Activated T-helper 2 cell treated with anti-CD3 and anti-CD28 coated beads, Interferon-gamma antibody, Interleukin-2, Interleukin-4, amounts not matched to agents 10 μg/mL and 5 μg/mL and 100 μg/mL, durations not matched to agents 14 hours and 24 hours and 36 hours (primary cell): ENCODE data around the gene H1-8. TPM values are rescaled to one million over a fixed set of nuclear protein-coding genes. Genes with fewer than 3 reads are reported as not detected.
A peak's percentile ranks its signal among the peaks of the same experiment; 100 is the strongest.

Experiments
- DNase-seq: peaks from one replicate; pipeline ENCODE4 v3.0.0; 2021; ENCODE audit warnings: low spot score
- H3K27ac Mint-ChIP-seq: one replicate; pipeline ENCODE4 v1.8.0; 2021; ENCODE audit warnings: mixed read lengths
- H3K27me3 Mint-ChIP-seq: one replicate; pipeline ENCODE4 v1.8.0; 2021; ENCODE audit warnings: low read depth, mixed read lengths
- H3K36me3 Mint-ChIP-seq: one replicate; pipeline ENCODE4 v1.8.0; 2021; ENCODE audit warnings: low read depth, mixed read lengths
- H3K4me1 Mint-ChIP-seq: one replicate; pipeline ENCODE4 v1.8.0; 2021; ENCODE audit warnings: low read depth, mixed read lengths
- H3K4me3 Mint-ChIP-seq: one replicate; pipeline ENCODE4 v1.8.0; 2021; ENCODE audit warnings: low read depth, mild to moderate bottlenecking, moderate library complexity, mixed read lengths
- H3K9me3 Mint-ChIP-seq: one replicate; pipeline ENCODE4 v1.8.0; 2021; ENCODE audit warnings: mixed read lengths
- intact Hi-C: fragments of 100-400 bp; cut with micrococcal nuclease; formaldehyde crosslinking; loops from one replicate; pipeline ENCODE4 v1.15.1; 2023
- total RNA-seq: library from RNA; stranded (reverse); gene quantifications from 2 replicates; pipeline ENCODE4 v1.2.3, GENCODE V29; 2022

Gene H1-8
- total RNA-seq, 1 donor from 2014 or later = not detected

DNA sequence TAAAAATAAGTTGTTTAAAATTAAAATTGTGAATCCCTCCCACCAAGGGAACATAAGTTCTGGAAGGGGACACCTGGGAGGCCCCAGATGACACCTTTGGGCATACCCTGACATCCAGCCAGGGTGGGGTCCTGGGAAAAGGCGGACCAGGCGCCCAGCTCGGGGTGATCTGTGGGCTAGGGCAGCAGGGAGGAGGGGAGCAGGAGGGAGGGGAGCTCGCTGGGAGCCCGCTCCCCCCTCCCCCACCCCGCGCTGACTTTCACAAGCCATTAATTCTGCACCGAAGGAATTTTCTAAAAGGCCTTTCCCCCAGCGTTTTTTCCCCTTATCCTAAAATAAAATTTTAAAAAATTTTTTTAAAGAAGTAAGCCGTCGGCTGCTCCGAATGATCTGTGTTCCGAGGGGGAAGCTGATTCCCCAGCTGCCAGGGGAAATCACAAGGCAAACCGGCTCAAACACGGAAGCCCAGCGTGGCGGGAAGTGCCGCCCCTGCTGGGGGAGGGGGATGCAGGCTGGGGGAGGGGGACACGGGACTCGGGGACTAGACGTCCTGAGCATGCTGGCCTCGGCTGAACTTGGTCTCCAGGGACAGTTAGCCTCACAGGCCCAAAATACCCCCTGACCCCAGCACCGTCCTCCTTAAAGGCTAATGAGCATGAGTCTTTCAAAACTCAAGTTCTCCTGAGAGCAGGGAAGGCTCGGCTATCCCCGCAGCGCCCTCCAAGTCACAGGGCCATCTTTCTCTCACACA, 49.6 kb downstream of the H1-8 start:
- Mint-ChIP-seq H3K36me3 (no peaks in the 10 kb centered on the region), H3K4me3 (no peak overlapping the region)

DNA sequence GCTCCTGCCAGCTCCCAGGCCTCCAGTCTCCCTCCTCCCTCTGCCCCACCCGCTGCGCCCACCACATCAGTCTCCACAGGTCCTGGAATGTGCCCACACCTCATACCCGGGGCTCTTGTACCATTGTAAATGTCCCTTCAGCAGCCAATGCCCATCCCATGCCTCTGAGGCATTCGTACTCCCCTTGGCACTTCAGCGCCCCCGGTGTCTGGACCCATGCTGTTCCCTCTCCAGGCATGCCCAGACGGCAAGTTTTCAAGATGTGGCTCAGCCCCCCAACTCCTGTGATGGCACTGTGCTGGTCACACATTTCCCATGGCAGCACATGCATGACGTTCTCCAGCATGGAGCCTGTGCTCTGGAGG, 50.2 kb downstream of the H1-8 start:
- H3K4me3 Mint-ChIP-seq = no peak overlapping the region
- no peak overlapping the region for H3K27ac Mint-ChIP-seq
- peaks cover 45% of the 10 kb centered on the region for H3K27me3 Mint-ChIP-seq
- no peak for DNase-seq
- H3K36me3 Mint-ChIP-seq = no peaks in the 10 kb centered on the region
- no peaks in the 10 kb centered on the region for H3K9me3 Mint-ChIP-seq
- peaks cover 14% of the 10 kb centered on the region for H3K4me1 Mint-ChIP-seq
- intact Hi-C loops = no loop called here

More for the DNA sequence above, 49.6 kb downstream of the H1-8 start:
- Mint-ChIP-seq H3K9me3 (no peaks in the 10 kb centered on the region), H3K27ac (no peak overlapping the region), H3K27me3 (peaks cover 42% of the 10 kb centered on the region), H3K4me1 (peaks cover 14% of the 10 kb centered on the region)
- no peak for DNase-seq
- intact Hi-C loops = no loop called here

DNA sequence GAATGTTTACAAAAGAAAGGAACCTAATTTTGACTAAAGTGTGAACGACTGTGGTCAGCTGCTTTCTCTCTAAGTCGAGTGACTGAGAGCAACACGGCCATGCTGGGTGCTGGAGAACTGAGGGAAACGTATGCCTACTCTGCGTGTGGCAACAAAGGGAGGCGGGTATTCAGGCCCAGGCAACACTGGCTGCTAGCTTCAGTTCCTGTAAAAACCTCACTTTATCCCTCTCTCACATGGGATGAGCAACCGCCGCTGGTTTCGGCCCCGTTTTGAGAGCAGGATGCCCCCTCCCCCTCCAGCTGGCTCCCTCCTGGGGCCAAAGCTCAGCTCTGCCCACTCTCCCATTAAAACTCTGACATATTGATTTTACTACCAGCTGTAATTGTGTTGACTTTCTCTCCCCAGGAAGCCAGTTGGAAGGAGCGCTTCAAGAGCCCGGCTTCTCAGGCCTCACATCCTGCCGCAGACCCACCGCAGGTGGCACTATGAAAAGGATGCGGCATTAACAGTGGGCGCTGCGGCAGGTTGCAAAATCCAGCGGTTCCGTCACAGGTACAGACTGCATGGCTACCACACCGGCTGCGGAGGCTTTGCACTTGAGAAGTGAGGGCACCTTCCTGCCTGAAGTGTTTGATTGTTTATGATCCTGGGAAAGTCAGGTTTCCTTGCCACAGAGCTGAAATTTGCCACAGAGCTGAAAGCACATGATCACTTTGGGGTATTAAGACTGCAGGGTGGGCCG, 50.8 kb downstream of the H1-8 start:
- Mint-ChIP-seq H3K36me3 (no peaks in the 10 kb centered on the region), H3K4me1 (peaks cover 14% of the 10 kb centered on the region), H3K27me3 (peaks cover 49% of the 10 kb centered on the region), H3K27ac (peak overlapping the region; percentile 54), H3K4me3 (peak overlapping the region; percentile 63), H3K9me3 (no peaks in the 10 kb centered on the region)
- peak; percentile 54 for DNase-seq
- intact Hi-C loops = no loop called here

DNA sequence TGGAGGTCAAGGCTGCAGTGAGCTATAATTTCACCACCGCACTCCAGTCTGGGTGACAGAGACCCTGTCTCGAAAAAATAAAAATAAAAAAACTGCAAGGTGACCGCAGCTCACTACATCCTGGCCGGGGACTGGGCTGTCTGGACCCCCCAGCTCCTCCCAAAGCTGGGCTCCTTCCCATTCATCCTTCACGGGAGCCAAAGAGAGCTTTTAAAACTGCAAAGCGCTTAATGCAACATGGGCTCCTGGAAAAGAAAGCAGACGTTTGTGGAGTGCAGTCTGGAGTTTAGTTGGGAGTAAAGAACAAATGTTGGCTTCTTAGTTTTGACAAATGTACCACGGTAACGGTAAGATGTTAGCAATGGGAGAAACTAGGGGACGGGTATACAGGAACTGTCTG, 51.4 kb downstream of the H1-8 start:
- intact Hi-C loops = no loop called here
- peaks cover 14% of the 10 kb centered on the region for H3K4me1 Mint-ChIP-seq
- H3K9me3 Mint-ChIP-seq = no peaks in the 10 kb centered on the region
- no peak overlapping the region for H3K27ac Mint-ChIP-seq
- H3K27me3 Mint-ChIP-seq = peaks cover 50% of the 10 kb centered on the region
- no peak overlapping the region for H3K4me3 Mint-ChIP-seq
- no peak for DNase-seq
- H3K36me3 Mint-ChIP-seq = no peaks in the 10 kb centered on the region

DNA sequence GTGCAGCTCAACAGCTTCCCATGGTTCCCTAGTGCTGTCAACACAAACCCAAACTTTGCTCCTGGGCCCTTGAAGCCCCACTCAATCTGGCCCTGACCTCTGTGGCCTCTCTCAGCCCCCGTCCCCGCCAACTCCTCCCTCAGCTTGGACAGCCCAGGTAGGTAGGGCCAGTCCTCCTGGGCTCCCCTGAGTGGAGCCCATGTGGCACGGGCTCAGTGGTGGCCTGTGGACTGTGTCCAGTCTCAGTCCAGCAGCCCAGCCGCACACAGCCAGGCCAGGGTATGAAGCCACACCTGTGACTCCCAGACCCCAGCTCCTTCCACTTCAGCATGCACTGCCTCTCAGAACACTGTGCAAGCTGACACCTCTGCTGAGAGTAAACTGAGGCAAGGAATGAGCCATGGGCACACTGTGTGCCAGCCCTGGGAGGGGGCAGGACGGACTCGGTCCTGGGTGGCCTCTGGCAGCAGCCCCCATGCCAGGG, 52.0 kb downstream of the H1-8 start:
- no peaks in the 10 kb centered on the region for H3K9me3 Mint-ChIP-seq

DNA sequence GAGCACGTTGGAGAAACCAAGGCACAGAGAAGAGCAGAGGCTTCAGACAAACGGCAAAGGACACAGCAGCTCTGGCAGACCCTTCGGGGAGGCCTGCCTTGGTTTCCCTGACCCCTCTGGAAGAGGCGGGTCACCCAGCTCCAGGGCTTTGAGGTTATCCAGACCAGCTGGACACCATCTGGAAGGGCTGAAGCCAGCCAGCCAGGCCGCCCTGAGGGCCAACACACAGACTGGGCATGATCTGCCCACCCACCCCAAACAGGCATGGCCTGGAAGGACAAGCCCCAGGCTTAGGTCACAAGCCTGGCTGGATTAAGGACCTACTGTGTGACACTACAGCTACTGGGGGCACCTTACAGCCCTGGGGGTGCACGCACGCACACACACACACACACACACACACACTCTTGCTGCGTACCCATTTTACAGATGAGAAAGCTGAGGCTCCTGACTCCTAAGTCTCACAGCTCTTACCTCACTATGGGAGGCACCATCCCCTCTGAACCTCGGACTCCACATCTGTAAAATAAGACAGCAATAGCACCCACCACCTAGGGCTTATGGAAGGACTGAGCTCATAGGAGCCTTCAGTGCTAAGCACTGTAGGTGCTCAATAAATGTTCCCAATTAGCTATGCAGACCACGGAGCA, 52.7 kb downstream of the H1-8 start:
- Mint-ChIP-seq H3K4me3 (no peak overlapping the region), H3K27me3 (peaks cover 55% of the 10 kb centered on the region), H3K4me1 (peaks cover 14% of the 10 kb centered on the region), H3K9me3 (no peaks in the 10 kb centered on the region), H3K36me3 (no peaks in the 10 kb centered on the region), H3K27ac (no peak overlapping the region)
- DNase-seq = no peak
- intact Hi-C loops = no loop called here

More for the DNA sequence above, 52.0 kb downstream of the H1-8 start:
- intact Hi-C loops = no loop called here
- Mint-ChIP-seq H3K4me1 (peaks cover 14% of the 10 kb centered on the region), H3K4me3 (no peak overlapping the region), H3K36me3 (no peaks in the 10 kb centered on the region), H3K27me3 (peaks cover 52% of the 10 kb centered on the region), H3K27ac (no peak overlapping the region)
- DNase-seq = no peak

DNA sequence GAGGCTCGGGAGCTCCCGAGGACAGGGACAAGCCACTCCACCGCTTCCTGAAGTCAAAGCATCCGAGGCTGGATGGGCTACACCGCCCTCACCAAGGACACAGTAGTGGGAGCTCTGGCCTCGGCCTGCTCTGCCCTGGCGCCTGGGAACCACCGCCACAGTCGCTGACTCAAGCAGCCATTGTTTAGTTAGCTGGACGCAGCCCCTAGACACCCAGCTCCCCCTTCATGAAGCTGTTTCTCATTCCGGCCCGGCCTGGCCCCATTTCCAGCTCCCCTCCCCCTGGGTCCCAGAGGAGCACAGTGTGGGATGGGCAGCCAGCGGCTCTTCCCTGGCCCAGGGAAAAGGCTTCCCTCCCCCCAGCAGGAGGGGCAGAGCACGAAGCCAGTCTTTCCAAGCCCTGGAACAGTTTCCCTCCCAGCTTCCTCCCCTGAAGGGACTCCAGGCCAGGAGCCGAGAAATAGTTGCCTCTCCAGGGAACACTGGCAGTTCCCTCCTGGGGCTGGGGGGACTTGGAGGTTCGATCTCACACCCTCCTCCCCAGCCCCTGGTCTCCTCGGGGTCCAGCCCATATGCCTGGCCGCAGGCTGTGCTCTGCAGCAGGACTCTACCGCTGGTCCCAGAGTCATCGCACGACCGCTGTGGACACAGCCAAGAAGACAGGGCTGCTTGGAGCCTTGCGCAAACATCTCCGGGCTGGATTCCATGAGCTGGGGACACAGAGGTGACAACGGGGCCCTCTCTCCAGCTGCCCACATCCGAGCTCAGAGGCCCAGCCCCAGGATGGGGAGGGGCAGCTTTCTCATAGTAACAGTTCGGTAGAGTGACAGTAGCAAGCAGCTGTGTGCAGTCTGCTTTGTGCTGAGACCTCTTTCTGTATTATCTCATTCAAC, 53.5 kb downstream of the H1-8 start:
- peaks cover 53% of the 10 kb centered on the region for H3K27me3 Mint-ChIP-seq
- peaks cover 14% of the 10 kb centered on the region for H3K4me1 Mint-ChIP-seq
- intact Hi-C loops = no loop called here
- no peaks in the 10 kb centered on the region for H3K36me3 Mint-ChIP-seq
- no peaks in the 10 kb centered on the region for H3K9me3 Mint-ChIP-seq
- H3K4me3 Mint-ChIP-seq = no peak overlapping the region
- H3K27ac Mint-ChIP-seq = no peak overlapping the region
- no peak for DNase-seq

DNA sequence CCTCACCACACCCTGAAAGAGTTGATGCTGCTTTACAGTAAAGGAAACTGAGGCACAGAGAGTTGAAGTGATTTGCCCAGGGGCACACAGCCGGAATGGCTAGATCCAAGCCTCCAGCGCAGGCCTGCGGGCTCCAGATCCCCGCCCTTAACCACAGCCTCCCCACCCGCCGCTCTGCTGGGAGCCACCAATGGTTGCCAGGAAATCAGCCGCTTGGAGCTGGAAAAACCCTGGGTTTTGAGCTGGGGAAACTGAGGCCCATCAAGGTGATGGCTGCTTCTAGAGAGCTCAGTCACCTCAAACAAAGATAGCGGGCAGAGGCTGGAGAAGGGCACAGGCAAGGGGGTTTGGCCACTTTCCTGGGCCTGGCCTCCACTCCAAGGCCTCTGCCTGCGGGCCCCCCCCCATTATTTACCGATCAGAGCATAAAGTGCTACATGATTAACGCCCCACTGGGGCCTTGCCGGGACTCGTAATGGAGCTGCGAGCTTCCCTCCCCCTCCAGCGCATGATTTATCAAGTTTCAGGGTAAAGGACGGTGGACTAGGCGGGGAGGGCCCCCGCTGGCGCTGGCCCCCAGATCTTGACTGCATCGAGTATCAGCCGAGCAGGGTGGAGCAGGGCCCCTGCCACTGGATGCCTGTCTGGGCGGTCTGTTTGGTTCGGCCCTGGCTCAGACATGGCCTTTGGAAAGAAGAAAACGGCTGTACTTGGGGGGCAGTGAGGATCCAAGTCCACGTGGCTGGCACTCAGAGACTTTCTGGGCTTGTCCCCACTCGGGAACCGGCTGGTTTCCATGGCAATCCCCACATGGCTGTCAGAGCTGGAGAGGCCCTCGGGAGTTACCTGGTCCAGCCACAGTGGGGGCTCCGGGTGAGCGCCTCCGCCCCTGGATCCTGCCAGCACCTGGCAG, 54.4 kb downstream of the H1-8 start:
- Mint-ChIP-seq H3K27ac (no peak overlapping the region), H3K4me3 (no peak overlapping the region), H3K36me3 (no peaks in the 10 kb centered on the region), H3K4me1 (peaks cover 14% of the 10 kb centered on the region), H3K9me3 (no peaks in the 10 kb centered on the region), H3K27me3 (peaks cover 51% of the 10 kb centered on the region)
- intact Hi-C loops = no loop called here
- no peak for DNase-seq

DNA sequence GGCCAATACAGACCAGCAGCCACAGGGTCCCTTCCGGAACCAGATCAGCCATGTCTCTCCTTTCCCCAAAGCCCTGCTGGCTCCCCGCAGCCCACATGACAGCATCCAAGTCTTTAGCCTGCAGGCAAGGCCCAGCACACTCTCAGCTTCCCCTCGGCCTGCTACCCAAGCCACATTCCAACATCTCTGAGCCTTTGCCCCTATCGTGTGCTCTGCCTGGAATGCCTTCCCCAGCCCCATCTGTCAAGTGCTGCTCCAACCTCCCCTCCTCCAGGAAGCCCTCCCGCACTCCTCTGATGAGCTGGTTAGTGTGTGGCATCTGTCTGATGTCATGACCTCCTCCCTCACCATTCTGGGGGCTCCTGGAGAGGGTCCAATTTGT, 55.0 kb downstream of the H1-8 start:
- Mint-ChIP-seq H3K9me3 (no peaks in the 10 kb centered on the region), H3K4me1 (peaks cover 12% of the 10 kb centered on the region), H3K27ac (no peak overlapping the region), H3K36me3 (no peaks in the 10 kb centered on the region), H3K27me3 (peaks cover 53% of the 10 kb centered on the region), H3K4me3 (no peak overlapping the region)
- no peak for DNase-seq
- intact Hi-C loops = no loop called here

DNA sequence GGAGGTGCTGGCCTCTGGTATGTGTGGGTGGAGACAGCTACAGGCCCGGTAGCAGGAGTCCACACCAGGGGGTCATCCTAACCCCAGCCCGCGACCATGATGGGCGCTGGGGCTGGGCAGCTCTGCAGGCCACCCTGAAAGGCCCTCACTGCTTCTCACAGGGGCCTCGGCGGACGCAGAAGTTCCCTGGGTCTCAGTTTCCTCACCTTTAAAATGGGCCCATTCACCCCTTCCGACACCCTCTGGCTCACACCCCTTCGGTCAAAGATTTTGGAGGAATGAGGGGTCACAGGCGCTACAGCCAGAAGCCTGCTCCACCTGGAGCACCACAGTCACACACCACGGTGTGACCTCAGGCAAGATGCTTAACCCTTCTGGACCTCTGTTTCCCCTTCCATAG, 55.5 kb downstream of the H1-8 start:
- Mint-ChIP-seq H3K36me3 (no peaks in the 10 kb centered on the region), H3K4me3 (no peak overlapping the region), H3K27me3 (peaks cover 50% of the 10 kb centered on the region), H3K27ac (no peak overlapping the region), H3K9me3 (no peaks in the 10 kb centered on the region), H3K4me1 (peaks cover 7% of the 10 kb centered on the region)
- intact Hi-C loops = no loop called here
- DNase-seq = no peak

DNA sequence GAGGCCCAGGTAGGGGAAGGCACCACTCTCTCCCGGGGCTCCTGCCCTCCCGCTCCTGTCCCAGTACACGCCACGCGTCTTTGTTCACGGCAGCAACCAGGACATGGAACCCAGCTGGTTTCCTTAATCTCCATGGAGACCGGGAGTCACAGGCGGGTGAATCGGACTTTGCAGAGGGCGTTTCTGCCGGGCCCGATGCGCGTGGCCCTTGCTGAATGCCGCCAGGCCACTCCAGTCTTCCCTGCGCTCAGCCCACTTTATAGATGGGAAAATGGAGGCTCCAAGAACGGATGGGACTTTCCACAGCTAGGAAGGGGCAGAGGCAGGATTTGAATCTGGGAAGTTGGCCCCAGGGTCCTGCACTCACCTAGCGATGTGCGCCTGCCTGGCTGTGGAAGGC, 56.1 kb downstream of the H1-8 start:
- H3K4me1 Mint-ChIP-seq = peaks cover 1% of the 10 kb centered on the region
- no peak overlapping the region for H3K27ac Mint-ChIP-seq
- no peaks in the 10 kb centered on the region for H3K36me3 Mint-ChIP-seq
- intact Hi-C loops = no loop called here
- no peak for DNase-seq
- H3K9me3 Mint-ChIP-seq = no peaks in the 10 kb centered on the region
- H3K4me3 Mint-ChIP-seq = no peak overlapping the region
- peaks cover 48% of the 10 kb centered on the region for H3K27me3 Mint-ChIP-seq
